GM10266 (cell line): ENCODE results near the gene C2CD5.

Experiments
- DNase-seq: peaks from one replicate; pipeline ENCODE4 v3.0.0; 2012; ENCODE audit errors: extremely low spot score
- CTCF ChIP-seq: IDR thresholded peaks from 2 replicates; pipeline ENCODE4 v1.5.1; 2012; ENCODE audit warnings: mild to moderate bottlenecking, low read depth; ENCODE audit not compliant: control insufficient read depth, insufficient read depth; ENCODE audit errors: missing control alignments

Gene C2CD5

GRCh38 chr12:22437031-22437806 is 107.1 kb downstream of the C2CD5 start:
- no peak for DNase-seq
- no peak for TF ChIP-seq CTCF

GRCh38 chr12:22435583-22435982 is 108.8 kb downstream of the C2CD5 start:
- no peak for TF ChIP-seq CTCF
- no peak for DNase-seq

- DNase-seq = no peak
- TF ChIP-seq CTCF = no peak
These were observed 112.6 kb downstream of the C2CD5 start for GRCh38 chr12:22431693-22432251.

- no peak for TF ChIP-seq CTCF
- DNase-seq = no peak
These were observed 127.5 kb downstream of the C2CD5 start for GRCh38 chr12:22416801-22417200.

GRCh38 chr12:22415342-22416309 is 128.7 kb downstream of the C2CD5 start:
- no peak for DNase-seq
- TF ChIP-seq CTCF = no peak

GRCh38 chr12:22414742-22415141 is 129.6 kb downstream of the C2CD5 start:
- no peak for DNase-seq
- TF ChIP-seq CTCF = no peak
